Activated CD8-positive, alpha-beta memory T cell treated with anti-CD3 and anti-CD28 coated beads, Interleukin-2, amount 50 U/mL, for 48 hours (primary cell): ENCODE data around the gene DUS2.
"Not testable (repeated sequence)": the region's sequence is repeated elsewhere in the genome, so short reads cannot be mapped to it uniquely, and the experiment has no call there.

Source experiments
- DNase-seq: peaks from one replicate; pipeline ENCODE4 v3.0.0-alpha.2; 2020

DUS2 gene

DNA sequence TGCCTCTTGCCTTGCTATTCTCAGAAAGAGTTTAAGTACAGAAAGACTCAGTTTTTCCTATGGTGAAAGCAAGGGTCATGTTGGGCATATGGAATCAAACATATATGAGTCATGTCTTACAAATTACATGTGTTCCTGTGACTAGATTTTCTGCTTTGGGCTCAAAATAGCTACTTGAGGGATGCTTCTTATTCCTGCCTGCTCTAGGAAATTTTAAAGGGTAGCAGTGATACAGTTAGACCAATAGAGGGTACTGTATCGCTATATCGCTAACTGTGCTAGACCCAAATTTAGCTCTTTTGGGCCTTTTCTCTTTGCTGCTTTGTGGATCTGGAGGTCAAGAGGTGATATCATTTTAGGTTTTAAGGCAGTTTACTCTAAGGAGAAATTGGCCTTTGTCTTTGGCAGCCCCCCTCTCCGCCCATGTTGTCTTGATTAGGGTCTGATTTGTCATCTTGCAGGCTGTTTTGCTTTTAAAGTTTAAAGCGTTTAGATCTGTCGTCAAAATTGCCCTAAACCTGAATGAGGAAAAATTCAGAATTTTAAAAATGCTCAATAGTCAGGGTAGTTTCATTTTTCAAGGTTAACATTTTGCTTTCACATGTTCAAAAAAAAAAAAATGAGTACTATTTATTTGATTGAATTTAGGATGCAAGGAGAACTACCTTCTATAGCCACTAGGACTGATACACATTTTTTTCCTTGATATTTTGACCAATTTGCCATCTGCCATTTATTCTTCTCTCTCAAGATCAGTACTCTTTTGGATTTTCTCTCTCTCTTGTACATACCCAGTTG lies 70.9 kb downstream of the DUS2 start:
- no peak for DNase-seq

GRCh38 chr16:68094614-68094934 lies 71.5 kb downstream of the DUS2 start:
- no peak for DNase-seq

GRCh38 chr16:68096491-68096890 lies 73.4 kb downstream of the DUS2 start:
- no peak for DNase-seq

- DNase-seq = no peak
Measured at GRCh38 chr16:68097088-68097487, 74.0 kb downstream of the DUS2 start.

- no peak for DNase-seq
Measured at GRCh38 chr16:68097895-68098294, 74.8 kb downstream of the DUS2 start.

DNA sequence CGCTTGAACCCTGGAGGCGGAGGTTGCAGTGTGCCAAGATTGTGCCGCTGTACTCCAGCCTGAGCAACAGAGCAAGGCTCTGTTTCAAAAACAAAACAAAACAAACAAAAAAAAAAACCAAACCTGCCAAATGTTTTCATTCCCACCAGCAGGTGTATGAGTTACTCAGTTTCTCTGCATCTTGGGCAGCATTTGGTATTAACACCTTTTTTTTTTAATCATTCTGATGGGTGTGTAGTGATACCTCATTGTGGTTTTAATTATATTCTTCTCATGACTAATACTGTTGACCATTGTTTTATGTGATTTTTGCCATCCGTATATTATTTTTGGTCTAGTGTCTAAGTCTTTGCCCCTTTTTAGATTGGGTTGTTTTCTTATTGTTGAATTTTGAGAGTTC lies 77.4 kb downstream of the DUS2 start:
- no peak for DNase-seq

DNA sequence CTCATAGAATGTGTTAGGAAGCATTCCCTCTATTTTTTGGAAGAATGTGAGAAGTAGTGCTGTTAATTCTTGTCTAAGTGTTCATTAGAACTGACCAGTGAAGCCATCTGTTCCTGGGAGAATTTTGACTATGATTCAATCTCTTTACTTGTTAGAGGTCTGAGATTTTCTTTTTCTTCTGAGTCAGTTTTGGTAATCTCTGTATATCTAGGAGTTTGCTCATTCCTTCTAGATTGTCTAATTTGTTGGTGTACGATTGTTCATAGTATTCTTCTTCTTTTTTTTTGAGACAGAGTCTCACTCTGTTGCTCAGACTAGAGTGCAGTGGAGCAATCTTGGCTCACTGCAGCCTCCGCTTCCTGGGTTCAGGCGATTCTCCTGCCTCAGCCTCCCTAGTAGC lies 82.5 kb downstream of the DUS2 start:
- no peak for DNase-seq

GRCh38 chr16:68107230-68107928 lies 84.3 kb downstream of the DUS2 start:
- not testable (repeated sequence) for DNase-seq

DNA sequence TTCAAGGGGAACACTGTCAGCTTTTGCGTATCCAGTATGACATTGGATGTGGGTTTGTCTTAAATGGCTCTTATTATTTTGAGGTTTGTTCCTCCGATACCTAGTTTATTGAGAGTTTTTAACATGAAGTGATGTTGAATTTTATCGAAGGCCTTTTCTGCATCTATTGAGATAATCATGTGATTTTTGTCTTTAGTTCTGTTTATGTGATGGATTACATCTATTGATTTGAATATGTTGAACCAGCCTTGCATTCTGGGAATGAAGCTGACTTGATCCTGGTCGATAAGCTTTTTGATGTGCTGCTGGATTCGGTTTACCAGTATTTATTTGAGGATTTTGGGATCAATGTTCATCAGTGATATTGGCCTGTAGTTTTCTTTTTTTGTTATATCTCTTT lies 86.1 kb downstream of the DUS2 start:
- not testable (repeated sequence) for DNase-seq

DNA sequence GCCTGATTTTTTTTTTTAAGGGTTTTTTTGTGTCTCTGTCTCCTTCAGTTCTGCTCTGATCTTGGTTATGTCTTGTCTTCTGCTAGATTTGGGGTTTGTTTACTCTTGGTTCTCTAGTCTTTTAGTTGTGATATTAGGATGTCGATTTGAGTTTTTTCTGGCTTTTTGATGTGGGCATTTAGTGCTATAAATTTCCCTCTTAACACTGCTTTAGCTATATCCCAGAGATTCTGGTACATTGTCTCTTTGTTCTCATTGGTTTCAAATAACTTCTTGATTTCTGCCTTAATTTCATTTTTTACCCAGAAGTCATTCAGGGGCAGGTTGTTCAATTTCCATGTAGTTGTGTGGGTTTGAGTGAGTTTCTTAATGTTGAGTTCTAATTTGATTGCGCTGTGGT lies 87.5 kb downstream of the DUS2 start:
- not testable (repeated sequence) for DNase-seq

- DNase-seq = no peak
Measured at GRCh38 chr16:68111379-68111778, 88.3 kb downstream of the DUS2 start.

DNA sequence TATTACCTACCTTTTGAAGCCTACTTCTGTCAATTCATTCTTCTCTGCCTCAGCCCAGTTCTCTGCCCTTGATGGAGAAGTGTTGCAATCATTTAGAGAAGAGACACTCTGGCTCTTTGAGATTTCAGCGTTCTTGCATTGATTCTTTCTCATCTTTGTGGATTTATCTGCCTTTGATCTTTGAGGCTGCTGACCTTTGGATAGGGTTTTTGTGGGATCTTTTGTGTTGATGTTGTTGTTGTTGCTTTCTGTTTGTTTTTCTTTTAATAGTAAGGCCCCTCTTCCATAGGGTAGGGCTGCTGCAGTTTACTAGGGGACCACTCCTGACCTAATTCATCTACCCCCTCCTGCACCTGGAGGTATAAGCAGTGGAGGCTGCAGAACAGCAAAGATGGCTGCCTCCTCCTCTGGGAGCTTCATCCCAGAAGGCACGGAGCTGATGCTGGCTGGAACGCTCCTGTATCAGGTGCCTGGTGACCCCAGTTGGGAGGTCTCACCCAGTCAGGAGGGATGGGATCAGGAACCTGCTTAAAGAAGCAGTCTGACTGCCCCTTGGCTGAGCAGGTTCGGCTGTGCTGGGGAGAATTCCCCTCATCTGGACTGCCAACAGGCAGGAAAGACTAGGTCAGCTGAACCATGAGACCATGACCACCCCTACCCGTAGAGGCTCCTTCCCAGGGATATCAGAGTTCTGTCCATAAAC lies 90.1 kb downstream of the DUS2 start:
- DNase-seq = no peak

- no peak for DNase-seq
Measured at GRCh38 chr16:68113765-68114240, 90.7 kb downstream of the DUS2 start.

- DNase-seq = not testable (repeated sequence)
Measured at GRCh38 chr16:68114939-68115338, 91.9 kb downstream of the DUS2 start.

DNA sequence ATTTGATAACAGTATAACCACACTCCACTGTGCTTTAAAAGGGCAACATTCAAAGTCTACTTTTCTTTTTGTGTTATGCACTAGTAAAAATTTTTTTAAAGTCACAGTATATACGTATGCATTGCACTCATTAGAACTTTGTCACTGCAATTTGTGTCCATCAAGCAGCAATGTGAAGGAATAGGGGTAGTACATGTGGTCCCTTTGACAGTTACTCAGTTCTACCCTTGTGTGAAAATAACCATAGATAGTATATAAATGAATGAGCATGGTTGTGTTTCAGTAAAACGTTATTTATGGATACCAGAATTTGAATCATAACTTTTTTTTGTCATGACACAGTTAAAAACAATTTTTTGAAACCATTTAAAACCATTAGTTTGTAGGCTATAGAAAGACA lies 92.8 kb downstream of the DUS2 start:
- DNase-seq = no peak

DNA sequence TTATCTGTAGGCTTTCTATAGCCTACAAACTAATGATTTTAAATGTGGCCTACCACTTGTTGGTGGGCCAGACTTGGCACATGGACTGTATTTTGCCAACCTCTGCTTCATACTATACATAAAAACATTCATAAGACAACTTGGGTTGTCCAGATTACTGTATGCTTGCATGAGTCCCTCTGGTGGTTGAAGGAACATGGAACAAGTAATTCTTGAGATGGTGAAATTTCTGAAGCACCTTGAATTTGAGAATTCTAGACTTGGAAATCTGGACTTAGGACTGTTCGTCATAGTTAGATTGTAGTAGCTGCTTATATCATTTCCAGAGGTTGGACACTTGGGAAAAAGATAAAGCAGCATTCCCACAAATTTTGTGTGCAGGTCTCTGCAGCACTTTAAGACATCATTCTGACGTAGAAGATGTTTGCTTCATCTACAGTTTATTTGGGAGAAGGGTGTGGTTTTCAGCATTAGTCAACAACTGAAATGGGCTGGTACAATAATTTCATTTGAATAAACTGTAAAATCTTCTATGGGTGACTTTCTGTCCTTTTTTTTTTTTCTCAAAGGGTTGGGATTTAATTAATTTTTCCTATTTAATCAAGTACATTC lies 93.3 kb downstream of the DUS2 start:
- no peak for DNase-seq

DNA sequence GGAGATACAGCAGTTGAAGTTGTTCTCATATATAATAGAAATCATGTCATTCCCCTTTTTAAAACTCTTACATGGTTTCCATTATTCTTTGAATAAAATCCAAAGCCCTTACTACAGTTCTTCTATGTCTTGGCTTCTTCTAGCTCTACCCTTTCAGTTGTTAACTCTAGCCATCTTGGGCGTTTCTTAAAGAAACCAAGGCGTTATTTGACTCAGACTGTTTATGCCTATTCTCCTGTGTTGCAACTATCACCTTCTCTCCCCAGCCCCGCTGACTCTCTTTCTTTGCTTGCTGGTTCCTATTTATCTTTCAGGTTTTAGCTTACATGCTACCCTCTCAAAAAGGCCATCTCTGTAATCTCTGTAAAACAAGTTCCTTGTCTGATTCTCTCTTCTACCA lies 94.8 kb downstream of the DUS2 start:
- DNase-seq = no peak

GRCh38 chr16:68118954-68119353 lies 95.9 kb downstream of the DUS2 start:
- not testable (repeated sequence) for DNase-seq

GRCh38 chr16:68120496-68120895 lies 97.4 kb downstream of the DUS2 start:
- not testable (repeated sequence) for DNase-seq

DNA sequence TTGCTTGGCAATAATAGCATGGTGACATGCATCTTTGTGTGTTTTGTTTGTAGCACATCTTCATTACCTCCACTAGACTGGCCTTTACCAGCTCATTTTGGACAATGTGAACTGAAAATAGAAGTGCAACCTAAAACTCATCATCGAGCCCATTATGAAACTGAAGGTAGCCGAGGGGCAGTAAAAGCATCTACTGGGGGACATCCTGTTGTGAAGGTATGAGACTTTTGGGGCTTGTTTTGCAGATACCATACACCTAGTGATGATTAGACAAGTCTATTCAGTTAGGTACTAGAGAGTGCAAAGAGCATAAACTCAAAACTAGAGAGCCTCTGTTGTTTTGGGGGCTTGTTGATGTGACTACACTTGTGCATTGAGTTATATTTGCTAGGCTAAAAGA lies 103.3 kb downstream of the DUS2 start:
- no peak for DNase-seq

DNA sequence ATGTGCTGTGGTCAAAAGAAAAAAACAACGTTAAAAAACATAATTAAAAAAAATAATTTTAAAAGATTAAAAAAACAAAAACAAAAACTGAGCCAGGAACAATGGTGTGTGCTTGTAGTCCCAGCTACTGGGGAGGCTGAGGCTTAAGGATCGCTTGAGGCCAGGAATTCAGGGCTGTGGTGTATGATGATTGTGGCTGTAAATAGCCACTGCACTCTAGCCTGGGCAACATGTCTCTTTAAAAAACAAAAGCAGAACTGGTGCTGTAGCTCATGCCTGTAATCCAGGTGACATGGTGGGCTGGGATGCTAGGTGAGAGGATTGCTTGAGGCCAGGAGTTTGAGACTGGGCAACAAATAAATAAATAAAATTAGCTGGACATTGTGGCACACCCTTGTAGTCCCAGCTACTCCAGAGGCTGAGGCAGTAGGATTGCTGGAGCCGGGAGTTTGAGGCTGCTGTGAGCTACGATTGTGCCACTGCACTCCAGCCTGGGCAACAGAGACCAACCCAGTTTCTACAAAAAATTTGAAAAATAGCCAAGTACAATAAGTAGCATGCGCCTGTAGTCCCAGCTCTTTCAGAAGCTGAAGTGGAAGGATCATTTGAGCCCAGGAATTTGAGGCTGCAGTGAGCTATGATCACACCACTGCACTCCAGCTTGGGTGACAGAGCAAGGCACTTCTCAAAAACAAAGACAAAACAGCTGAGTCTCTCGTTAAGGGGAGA lies 105.7 kb downstream of the DUS2 start:
- no peak for DNase-seq
